HG03159 (cell line): ENCODE results near the gene SHE.

Source experiments
- ATAC-seq: cut with Tn5 transposase; IDR thresholded peaks from one replicate; pipeline ENCODE4 v1.9.1; 2021; ENCODE audit warnings: mild to moderate bottlenecking, moderate library complexity; ENCODE audit not compliant: unreplicated experiment

Gene SHE

DNA sequence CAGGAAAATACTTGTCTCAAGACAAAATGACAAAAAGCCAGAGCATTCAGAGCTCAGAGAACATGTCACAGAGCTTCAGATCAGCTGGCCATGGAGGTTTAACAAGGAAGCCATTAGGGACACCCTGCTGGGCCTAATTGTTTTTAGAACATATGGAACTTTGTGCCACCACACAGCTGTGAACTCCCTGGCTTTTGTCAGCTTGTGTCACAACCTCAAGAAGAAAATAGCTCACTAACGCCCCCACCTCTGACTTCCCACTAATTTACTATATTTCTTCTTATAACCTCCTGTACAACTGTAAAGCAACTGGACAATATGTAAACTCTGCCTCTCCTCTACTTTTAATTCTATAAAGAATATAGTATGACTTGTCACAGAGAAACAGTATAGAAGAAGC lies 21.2 kb downstream of the SHE start:
- no peak for ATAC-seq

DNA sequence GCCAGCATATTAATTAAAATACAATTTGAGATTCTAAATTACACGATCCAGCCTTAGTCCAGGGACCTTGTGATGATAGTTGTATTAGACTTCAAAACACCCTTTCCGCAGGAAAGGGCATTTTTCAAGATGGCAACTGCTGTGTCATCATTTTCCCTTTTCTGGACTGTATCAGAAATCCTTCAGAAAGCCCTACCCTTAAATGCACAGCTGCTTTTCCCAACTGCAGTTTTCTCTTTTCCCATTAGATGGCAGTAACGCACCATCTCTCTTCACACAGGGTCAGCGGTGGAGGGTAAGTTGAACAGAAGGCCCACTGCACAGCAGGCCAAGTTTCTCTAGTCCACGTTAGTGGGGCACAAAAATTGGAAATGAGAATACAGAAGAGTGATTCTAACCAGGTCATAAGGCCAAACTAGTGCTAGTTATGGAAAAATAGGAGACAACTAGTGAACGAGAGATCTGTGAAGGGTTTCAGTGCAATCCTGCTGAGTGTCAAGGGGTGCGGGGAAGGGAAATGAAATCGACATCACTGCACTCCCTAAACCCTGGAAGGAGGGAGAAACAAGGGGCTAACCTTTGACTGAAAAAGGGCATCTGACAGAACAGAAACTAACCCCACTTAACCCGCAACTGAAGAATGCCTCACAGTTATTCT lies 22.3 kb downstream of the SHE start:
- no peak for ATAC-seq

DNA sequence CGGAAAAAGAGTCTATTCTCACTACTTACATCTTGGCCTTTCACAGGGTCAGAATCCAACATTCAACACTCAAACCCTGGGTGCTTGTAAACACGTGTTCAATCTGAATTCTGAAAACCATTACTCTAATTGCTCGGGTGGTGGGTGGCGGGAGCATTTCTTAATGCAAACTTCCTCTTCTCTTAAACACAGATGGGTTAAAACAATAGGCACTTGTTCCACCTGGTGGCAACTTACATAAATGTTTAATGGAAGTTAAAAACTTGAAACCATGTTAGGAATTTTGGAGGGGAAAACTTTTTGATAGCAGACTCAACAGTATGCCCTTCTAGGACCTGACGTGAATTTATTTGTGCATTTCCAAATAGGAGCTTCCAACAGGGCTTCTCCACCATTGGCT lies 23.6 kb downstream of the SHE start:
- no peak for ATAC-seq

DNA sequence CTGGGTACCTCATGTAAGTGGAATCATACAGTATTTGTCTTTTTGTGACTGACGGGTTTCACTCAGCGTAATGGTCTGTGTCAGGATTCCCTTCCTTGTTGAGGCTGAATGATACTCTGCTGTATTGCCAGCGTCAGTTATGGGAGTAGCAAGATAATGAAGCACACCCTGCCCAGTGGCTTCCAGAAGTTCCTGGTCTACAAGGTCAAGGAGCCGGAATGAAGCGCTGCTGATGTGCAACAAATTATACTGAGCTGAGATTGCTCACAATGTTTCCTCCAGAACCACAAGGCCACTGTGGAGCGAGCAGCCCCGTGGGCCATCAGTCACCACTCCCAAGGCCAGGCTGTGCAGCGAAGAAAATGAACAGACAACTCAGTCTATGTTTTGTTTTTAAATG lies 24.2 kb downstream of the SHE start:
- ATAC-seq: no peak

DNA sequence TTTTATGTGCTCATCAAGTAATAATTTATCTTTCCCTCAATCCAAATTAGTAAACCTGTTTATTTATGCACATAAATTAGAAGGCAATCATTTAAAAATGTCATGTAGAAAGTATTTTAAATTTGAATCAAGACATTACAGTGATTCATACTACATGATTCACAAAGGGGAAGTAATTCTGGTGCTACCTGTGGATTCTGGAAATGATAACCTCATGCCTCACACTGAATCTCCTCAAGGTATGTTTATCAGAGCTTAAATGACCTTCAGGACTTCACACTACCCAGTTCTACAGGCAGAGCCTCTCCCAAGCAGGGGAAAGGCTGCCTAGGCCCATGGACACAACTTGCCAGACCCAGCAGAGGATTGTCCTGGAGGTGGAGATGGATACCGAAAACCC lies 25.4 kb downstream of the SHE start:
- no peak for ATAC-seq

DNA sequence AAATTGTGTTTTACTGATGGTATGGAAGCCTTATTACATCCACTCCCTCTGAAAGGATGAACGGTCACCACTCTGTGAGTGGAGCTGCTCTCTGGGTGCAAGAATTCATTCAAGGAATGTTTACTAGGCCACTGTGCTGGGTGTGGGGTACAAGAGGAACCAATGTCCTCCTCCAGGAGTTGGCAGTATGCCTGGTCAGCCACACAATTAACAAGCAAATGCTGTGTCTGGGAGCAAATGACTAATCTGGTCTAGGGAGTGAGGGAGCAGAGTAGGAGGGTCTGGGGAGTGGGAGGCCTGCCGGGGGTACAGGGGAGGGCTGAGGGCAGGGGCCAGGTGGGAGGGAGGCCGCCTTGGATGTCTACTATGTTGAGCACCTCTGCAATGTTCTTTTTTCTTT lies 27.4 kb downstream of the SHE start:
- no peak for ATAC-seq

DNA sequence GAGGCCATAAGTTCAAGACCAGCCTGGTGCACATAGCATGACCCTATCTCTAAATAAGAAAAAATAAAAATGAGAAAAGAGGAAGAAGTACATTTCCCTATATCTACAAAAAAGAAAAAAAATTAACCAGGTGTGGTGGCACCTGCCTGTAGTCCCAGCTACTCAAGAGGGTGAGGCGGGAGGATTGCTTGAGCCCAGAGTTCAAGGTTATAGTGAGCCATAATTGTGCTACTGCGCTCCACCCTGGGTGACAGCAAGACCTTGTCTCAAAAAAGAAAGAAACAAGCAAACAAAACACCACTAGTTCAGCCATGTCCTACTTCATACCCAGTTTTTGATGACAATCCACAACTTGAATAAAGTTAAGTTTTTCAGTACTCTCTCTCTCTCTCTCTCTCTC lies 30.9 kb downstream of the SHE start:
- ATAC-seq: no peak

DNA sequence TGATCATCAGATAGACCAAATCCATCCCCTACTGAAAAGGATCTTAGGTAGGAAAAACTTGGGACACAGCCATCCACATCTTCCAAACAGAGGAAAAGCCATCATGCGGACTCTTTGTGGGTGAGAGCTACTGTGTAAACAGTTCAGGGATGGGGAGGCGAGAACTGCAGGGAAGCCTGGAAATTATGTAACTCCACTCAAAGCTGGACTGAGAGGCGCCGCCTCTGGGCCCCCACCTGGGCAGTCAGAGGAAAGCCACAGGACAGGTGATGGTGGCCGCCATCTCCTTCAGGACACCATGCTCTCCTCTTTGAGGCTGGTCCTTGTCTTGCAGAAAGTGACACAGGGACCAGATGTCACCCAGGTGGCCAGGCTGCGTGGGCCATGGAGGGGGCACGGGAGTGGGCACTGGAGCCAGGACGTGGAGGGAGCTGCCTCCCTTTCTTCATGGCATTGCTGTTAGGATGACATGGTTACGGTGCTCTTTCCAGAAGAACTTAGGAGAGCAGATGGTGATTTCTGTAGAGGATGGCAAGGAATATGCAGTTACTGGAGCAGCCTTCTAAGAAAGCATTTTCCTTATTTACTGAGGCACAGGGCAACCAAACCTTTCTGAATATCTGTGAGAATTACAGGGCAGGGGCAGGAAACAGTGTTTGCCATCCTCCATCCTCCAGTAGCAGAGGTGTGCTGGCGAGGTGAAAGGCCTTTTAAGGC lies 32.2 kb downstream of the SHE start:
- no peak for ATAC-seq

DNA sequence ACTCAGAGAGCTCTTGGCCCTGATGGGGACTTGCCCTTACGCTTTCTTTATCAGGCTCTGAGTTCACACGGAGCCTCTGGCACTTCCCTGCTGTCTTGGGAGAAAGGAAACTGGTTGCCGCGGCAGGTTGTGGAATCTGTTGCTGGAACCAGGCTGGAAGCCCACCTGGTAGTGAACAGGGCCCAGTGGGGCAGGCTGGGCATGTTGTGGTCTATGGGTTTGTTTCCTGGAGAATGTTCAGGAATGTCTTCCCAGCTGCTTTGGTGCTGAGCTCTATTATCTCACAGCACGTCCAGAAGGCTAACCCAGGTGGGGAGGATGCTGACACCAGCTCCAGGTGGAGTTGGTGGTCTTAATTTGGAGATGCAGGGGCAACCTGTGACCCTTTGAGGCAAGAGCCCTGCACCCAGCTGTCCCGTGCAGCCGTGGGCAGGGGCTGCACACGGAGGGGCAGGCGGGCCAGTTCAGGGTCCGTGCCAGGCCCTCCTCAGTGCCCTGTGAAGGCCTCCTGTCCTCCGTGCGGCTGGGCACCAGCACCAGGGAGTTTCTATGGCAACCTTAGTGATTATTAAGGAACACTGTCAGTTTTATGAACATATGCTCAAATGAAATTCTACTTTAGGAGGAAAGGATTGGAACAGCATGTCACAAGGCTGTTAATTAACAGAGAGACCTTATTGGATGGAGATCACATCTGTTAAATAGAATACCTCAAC lies 33.5 kb downstream of the SHE start:
- ATAC-seq: no peak

DNA sequence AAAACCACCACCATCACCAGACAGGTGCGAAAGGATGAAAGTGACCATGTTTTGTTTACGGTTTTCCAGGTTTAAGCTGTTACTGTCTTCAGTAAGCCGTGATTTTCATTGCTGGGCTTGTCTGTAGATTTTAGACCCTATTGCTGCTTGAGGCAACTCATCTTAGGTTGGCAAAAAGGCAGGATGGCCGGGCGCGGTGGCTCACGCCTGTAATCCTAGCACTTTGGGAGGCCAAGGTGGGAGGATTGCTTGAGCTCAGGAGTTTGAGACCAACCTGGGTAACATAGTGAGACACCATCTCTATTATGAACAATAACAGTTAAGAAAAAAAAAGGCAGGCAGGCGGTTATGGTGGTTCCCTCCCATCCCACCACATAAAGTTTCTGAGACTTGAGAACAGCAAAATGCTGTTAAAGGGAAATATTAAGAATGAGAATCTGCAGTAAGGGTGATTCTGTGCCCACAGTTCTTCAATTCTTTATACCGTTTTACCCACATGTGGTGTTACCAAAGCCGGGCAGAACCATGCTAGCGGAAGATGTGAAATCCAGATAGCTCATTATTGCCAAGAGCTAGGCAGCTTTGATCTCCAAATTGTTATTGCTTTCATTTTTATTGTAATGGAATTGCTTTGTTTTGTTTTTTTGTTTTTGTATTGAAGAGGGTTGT lies 34.6 kb downstream of the SHE start:
- ATAC-seq: no peak

DNA sequence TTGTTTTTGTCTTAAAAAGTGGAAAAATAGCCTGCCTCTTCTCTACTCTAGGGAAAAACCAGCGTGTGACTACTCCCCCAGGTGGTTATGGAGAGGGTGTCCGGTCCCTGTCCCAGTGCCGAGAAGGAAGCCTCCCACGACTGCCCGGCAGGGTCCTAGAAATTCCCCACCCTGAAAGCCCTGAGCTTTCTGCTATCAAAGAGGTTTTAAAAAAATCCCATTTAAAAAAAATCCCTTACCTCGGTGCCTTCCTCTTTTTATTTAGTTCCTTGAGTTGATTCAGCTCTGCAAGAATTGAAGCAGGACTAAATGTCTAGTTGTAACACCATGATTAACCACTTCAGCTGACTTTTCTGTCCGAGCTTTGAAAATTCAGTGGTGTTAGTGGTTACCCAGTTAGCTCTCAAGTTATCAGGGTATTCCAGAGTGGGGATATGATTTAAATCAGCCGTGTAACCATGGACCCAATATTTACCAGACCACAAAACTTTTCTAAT lies 35.2 kb downstream of the SHE start:
- ATAC-seq: no peak

DNA sequence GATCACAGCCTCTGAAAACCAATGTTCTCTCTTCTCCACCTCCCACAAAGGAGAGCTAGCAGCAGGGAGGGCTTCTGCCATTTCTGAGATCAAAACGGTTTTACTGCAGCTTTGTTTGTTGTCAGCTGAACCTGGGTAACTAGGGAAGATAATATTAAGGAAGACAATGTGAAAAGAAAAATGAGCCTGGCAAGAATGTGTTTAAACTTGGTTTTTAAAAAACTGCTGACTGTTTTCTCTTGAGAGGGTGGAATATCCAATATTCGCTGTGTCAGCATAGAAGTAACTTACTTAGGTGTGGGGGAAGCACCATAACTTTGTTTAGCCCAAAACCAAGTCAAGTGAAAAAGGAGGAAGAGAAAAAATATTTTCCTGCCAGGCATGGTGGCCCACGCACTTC lies 36.0 kb downstream of the SHE start:
- no peak for ATAC-seq

DNA sequence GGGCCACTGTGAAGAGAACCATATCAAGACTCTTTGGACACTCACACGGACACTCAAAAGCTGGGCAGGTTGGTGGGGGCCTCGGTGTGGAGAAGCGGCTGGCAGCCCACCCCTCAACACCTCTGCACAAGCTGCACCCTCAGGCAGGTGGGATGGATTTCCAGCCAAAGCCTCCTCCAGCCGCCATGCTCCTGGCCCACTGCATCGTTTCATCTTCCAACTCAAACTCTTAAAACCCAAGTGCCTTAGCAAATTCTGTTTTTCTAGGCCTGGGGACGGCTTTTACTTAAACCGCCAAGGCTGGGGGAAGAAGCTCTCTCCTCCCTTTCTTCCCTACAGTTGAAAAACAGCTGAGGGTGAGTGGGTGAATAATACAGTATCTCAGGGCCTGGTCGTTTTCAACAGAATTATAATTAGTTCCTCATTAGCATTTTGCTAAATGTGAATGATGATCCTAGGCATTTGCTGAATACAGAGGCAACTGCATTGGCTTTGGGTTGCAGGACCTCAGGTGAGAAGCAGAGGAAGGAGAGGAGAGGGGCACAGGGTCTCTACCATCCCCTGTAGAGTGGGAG lies 36.5 kb downstream of the SHE start:
- ATAC-seq: no peak

DNA sequence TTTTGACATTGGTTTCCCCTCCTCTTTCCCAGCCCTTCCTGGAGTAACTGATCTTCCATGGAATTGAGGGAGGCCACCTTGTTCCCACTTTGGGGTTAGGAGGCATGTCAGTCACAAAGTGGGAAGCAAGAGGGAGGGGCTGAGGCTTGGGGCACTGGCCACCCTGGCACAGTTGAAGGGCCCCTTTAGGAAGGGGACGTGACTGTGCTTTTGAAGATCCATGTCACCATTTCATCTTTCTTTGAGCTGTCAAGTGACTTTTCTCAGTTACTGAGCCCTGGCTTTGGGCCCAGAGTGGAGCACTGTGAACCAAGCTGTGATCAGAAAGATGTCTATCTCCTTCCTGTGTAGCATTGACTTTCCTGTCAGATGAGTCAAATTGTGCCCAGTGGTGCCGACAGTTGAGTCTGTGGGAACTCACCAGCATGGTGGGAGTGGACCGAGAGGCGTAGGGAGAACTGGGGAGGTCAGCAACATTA lies 38.7 kb downstream of the SHE start:
- ATAC-seq: no peak

DNA sequence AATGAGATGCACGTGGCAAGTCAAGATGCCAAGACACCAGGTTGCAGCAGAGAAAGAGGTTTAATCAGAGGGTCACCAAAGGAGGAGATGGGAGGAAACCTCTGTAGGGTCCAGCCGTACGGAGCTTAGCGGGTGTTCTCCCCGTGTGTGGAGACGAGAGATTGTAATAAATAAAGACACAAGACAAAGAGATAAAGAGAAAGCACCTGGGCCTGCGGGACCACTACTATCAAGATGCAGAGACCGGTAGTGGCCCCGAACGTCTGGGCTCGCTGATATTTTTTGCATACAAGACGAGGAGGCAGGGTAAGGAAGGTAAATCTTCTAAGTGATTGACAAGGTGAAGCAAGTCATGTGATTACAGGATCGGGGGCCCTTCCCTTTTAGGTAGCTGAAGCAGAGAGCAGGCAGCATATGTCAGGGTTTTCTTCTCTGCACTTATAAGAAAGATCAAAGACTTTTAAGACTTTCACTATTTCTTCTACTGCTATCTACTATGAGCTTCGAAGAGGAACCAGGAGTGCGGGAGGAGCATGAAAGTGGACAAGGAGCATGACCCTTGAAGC lies 41.4 kb downstream of the SHE start:
- ATAC-seq: no peak

DNA sequence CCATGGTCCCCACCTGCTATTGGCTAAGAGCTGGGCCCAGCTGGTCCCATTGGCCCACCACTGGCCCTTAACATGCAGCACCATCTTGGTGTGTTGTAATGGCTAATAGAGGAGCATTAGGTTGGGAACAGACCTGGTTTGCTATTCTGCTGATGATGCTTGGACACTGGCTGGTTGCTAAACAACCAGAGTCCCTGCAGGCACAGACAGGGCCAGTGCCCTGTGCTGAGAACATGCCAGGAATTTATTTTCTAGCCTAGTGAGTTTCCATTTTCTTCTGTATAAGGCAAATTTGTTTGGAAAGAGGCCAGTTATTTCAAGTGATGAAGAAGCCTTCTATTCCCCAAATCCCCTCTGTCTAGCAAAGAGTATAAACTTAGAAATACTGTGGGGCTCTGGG lies 43.1 kb downstream of the SHE start:
- ATAC-seq: no peak

DNA sequence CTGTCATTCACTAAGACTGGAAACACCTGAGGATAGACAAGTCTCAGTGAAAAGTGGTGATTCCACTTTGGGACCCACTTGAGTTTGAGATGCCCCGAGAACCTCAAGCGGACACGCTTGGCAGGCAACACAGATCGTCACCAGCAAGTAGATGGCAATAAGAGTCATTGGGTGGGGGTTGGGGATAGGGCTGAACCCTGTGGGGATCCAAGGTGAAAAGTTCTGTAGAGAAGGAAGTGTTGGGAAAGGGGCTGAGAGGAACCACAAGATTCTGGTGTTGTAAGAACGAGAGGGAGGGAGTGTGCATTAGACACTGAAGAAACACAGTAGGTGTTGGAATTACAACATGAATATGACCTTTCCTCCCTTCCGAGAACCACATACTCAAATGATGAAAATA lies 45.6 kb downstream of the SHE start:
- no peak for ATAC-seq

DNA sequence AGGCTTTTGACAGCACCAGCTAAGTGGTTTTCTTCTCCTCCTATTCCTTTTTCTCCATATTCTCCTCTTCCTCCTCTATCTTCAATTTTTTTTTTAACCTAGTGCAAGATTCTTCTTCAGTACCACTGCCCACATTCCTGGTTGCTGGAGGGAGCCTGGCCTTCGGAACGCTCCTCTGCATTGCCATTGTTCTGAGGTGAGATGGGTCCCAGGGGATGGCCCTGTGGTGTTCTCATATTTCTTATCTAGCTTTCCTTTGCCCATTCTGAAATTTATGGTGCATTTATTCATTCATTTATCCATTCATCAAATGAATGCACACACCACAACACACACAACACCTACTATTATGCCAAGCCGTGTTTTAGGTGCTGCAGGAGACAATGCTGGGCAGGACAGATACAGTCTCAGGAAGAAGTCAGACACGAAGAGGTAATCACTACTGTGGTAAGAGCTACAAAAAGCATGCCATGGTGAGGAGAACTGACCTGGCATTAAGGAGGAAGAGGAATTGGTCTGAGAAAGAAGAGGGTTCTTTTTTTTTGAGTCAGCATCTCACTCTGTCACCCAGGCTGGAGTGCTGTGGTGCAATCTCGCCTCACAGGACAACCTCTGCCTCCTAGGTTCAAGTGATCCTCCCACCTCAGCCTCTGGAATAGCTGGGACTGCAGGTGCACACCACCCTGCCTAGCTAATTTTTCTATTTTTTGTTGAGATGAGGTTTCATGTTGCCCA lies 47.7 kb downstream of the SHE start:
- ATAC-seq: no peak

DNA sequence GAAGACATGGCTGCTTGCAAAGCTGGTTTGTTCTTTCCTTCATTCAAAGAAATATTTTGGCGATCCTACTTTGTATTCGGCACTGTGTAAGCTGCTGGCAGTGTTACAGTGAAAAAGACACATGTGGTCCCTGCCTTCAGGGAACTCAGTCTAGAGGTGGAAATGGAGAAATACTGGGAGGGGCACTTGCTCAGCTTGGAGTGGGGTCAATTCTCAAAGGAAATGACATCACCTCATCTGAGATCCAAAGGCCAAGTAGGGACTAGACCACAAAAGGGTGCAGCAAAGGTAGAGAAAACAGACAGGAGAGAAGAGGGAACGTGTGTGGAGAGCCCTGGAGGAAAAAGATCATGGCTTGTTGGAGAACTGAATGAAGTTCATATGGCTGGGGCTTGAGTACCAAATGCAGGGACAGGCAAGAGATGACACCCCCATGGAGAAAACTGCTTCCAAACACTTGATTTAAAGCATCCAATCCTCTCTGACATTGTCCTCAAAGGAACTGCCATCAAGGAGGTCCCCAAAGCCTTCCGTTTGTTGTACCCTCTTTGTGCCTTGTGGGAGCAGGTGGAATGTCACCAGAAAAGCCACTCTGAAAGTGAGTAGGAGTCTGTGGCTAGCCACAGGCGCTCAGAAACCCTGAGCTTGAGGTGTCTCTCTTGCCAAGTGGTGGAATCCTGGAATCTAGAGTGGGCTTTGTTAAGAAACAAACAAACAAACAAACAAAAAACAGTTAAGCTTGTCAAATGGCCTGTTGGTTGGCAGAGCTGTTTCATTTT lies 48.4 kb downstream of the SHE start:
- ATAC-seq: no peak
